ES-I3 (cell line): Measurements from ENCODE around the gene KRT85.
"Not testable (repeated sequence)": the region's sequence is repeated elsewhere in the genome, so short reads cannot be mapped to it uniquely, and the experiment has no call there.

Experiments used
- H3K36me3 ChIP-seq: 2 replicates; pipeline ENCODE4 v1.6.1; 2013; ENCODE audit warnings: mild to moderate bottlenecking, low read length, control low read depth, moderate library complexity; ENCODE audit not compliant: insufficient read depth
- H3K4me1 ChIP-seq: 2 replicates; pipeline ENCODE4 v1.6.1; 2013; ENCODE audit warnings: mild to moderate bottlenecking, control low read depth, low read length; ENCODE audit not compliant: insufficient read depth
- H3K9ac ChIP-seq: 2 replicates; pipeline ENCODE4 v1.6.1; 2013; ENCODE audit warnings: low read depth, mild to moderate bottlenecking, low read length, moderate library complexity
- H3K9me3 ChIP-seq: 2 replicates; pipeline ENCODE4 v1.6.1; 2013; ENCODE audit warnings: mild to moderate bottlenecking, low read length, moderate library complexity; ENCODE audit not compliant: control insufficient read depth, insufficient read depth

The KRT85 gene

GRCh38 chr12:52322069-52322468 lies 45.2 kb downstream of the KRT85 start:
- no peaks in the 10 kb centered on the region for H3K4me1 ChIP-seq
- H3K36me3 ChIP-seq, result no peaks in the 10 kb centered on the region
- H3K9ac ChIP-seq, result no peak overlapping the region
- no peaks in the 10 kb centered on the region for H3K9me3 ChIP-seq

GRCh38 chr12:52321418-52321817 lies 45.9 kb downstream of the KRT85 start:
- Histone ChIP-seq H3K9ac (no peak overlapping the region), H3K4me1 (no peaks in the 10 kb centered on the region), H3K36me3 (no peaks in the 10 kb centered on the region), H3K9me3 (no peaks in the 10 kb centered on the region)

- Histone ChIP-seq H3K36me3 (no peaks in the 10 kb centered on the region), H3K9ac (no peak within 1 kb of the TSS), H3K4me1 (no peaks in the 10 kb centered on the region), H3K9me3 (no peaks in the 10 kb centered on the region)
Measured at GRCh38 chr12:52320784-52321400, 46.4 kb downstream of the KRT85 start, which contains the start of gene KRT83. KRT83 (minus strand) TSS chr12:52321398; CDS start chr12:52321335, 63 bp downstream.

- Histone ChIP-seq H3K36me3 (no peaks in the 10 kb centered on the region), H3K9ac (no peak overlapping the region), H3K9me3 (no peaks in the 10 kb centered on the region), H3K4me1 (no peaks in the 10 kb centered on the region)
Measured at GRCh38 chr12:52319097-52319496, 48.2 kb downstream of the KRT85 start.

GRCh38 chr12:52318241-52318990 lies 48.9 kb downstream of the KRT85 start:
- H3K9ac ChIP-seq, result no peak overlapping the region
- no peaks in the 10 kb centered on the region for H3K9me3 ChIP-seq
- no peaks in the 10 kb centered on the region for H3K36me3 ChIP-seq
- no peaks in the 10 kb centered on the region for H3K4me1 ChIP-seq

- Histone ChIP-seq H3K9me3 (no peaks in the 10 kb centered on the region), H3K9ac (no peak overlapping the region), H3K36me3 (no peaks in the 10 kb centered on the region), H3K4me1 (no peaks in the 10 kb centered on the region)
Measured at GRCh38 chr12:52317468-52318052, 49.7 kb downstream of the KRT85 start.

GRCh38 chr12:52316701-52317100 lies 50.6 kb downstream of the KRT85 start:
- no peaks in the 10 kb centered on the region for H3K9me3 ChIP-seq
- H3K4me1 ChIP-seq, result no peaks in the 10 kb centered on the region
- H3K9ac ChIP-seq, result no peak overlapping the region
- H3K36me3 ChIP-seq, result no peaks in the 10 kb centered on the region

GRCh38 chr12:52316290-52316689 lies 51.0 kb downstream of the KRT85 start:
- no peak overlapping the region for H3K9ac ChIP-seq
- no peaks in the 10 kb centered on the region for H3K36me3 ChIP-seq
- H3K4me1 ChIP-seq, result no peaks in the 10 kb centered on the region
- no peaks in the 10 kb centered on the region for H3K9me3 ChIP-seq

- H3K9me3 ChIP-seq, H3K4me1 ChIP-seq, H3K36me3 ChIP-seq, H3K9ac ChIP-seq: not testable (repeated sequence)
Measured at GRCh38 chr12:52315721-52316120, 51.6 kb downstream of the KRT85 start.

GRCh38 chr12:52314511-52314910 lies 52.8 kb downstream of the KRT85 start:
- no peaks in the 10 kb centered on the region for H3K36me3 ChIP-seq
- no peak overlapping the region for H3K9ac ChIP-seq
- H3K9me3 ChIP-seq, result no peaks in the 10 kb centered on the region
- H3K4me1 ChIP-seq, result no peaks in the 10 kb centered on the region

GRCh38 chr12:52313926-52314325 lies 53.4 kb downstream of the KRT85 start:
- Histone ChIP-seq H3K4me1 (no peaks in the 10 kb centered on the region; the same call in 1 of the 2 replicates), H3K9me3 (no peaks in the 10 kb centered on the region), H3K36me3 (no peaks in the 10 kb centered on the region), H3K9ac (no peak overlapping the region)

GRCh38 chr12:52313461-52313860 lies 53.8 kb downstream of the KRT85 start:
- Histone ChIP-seq H3K36me3 (no peaks in the 10 kb centered on the region), H3K9ac (no peak overlapping the region), H3K9me3 (no peaks in the 10 kb centered on the region), H3K4me1 (no peaks in the 10 kb centered on the region; the same call in 1 of the 2 replicates)

GRCh38 chr12:52312086-52312485 lies 55.2 kb downstream of the KRT85 start:
- Histone ChIP-seq H3K36me3 (no peaks in the 10 kb centered on the region), H3K9ac (no peak overlapping the region), H3K4me1 (no peaks in the 10 kb centered on the region; the same call in 1 of the 2 replicates), H3K9me3 (no peaks in the 10 kb centered on the region)

GRCh38 chr12:52311285-52311648 lies 56.0 kb downstream of the KRT85 start:
- Histone ChIP-seq H3K36me3 (no peaks in the 10 kb centered on the region), H3K4me1 (no peaks in the 10 kb centered on the region; the same call in 1 of the 2 replicates), H3K9me3 (no peaks in the 10 kb centered on the region), H3K9ac (no peak overlapping the region)
